ENCODE results near the gene SLC23A2.

- TF ChIP-seq EP300 (IDR thresholded peaks at IDR 0.05; ENCODE audit: low read depth): no peak
- no peak for TF ChIP-seq CTCF (IDR thresholded peaks at IDR 0.05)
These were observed 54.3 kb downstream of the SLC23A2 start for GRCh38 chr20:4946986-4947385.
